Prostate gland (tissue), 2 donors: ENCODE measurements around the gene JAKMIP2.

ENCODE experiments used
- POLR2A ChIP-seq: fragments of 450-650 bp; IDR thresholded peaks from one replicate; pipeline ENCODE4 v1.6.1; 2016; ENCODE audit warnings: antibody characterized with exemption, mild to moderate bottlenecking
- TF ChIP-seq, protein P1 (sequence below), 4 experiments: fragments of 200-600 bp in 2 of 4; fragments of 450-650 bp in 2 of 4; sonication (generic) in 2 of 4; IDR thresholded peaks; 1 replicate in 3 of 4; 2 replicates in 1 of 4; pipeline ENCODE4 v1.5.1; 2016 to 2019; ENCODE audit warnings: antibody characterized with exemption in 4 of 4, mild to moderate bottlenecking in 2 of 4, moderate library complexity in 2 of 4

DNA sequence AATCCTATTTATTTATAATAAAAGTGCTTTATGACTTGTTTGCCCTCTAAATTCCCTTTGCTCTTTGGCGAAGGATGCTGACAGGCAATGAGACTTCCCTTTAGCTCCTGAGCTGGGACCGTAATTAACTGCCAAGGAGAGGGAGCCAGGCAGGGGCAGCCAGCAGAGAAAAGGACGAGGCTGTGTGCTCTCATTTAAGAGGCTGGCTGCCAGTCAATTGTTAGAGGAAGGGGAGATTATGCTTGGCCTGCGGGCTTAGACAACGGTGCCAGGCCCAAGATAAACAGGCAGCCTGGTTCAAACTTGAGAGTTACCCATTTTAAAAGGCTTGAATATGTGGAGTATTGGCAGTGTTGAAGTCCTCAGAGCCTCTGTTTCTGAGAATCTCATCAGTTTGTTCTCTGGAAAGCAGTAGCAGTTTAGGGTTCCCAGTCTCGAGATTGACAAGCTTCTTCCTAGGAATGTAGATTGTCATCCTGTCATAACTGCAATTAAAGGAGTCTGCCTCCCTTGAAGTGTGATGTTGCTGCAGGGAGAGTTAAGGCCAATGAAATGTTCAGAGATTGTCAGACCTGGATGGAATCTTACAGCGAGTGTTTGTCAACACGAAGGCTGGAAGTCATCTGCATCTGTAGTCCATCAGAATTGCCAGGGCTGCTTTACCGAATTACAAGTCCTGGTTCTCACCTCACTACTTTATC, 113.2 kb downstream of the JAKMIP2 start:
- TF ChIP-seq, protein P1, sequence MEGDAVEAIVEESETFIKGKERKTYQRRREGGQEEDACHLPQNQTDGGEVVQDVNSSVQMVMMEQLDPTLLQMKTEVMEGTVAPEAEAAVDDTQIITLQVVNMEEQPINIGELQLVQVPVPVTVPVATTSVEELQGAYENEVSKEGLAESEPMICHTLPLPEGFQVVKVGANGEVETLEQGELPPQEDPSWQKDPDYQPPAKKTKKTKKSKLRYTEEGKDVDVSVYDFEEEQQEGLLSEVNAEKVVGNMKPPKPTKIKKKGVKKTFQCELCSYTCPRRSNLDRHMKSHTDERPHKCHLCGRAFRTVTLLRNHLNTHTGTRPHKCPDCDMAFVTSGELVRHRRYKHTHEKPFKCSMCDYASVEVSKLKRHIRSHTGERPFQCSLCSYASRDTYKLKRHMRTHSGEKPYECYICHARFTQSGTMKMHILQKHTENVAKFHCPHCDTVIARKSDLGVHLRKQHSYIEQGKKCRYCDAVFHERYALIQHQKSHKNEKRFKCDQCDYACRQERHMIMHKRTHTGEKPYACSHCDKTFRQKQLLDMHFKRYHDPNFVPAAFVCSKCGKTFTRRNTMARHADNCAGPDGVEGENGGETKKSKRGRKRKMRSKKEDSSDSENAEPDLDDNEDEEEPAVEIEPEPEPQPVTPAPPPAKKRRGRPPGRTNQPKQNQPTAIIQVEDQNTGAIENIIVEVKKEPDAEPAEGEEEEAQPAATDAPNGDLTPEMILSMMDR (IDR thresholded peaks at IDR 0.05), result no peak
- TF ChIP-seq POLR2A, result no peak
